WTC11 (cell line): ENCODE results near the gene CEP63. TPM values are rescaled to one million over a fixed set of nuclear protein-coding genes. Genes with fewer than 3 reads are reported as not detected.

Experiments
- ATAC-seq: fragments of 200-7000 bp; cut with Tn5 transposase; 2 replicates; pipeline ENCODE4 v1.10.0; 2021; ENCODE audit warnings: mild to moderate bottlenecking, moderate library complexity
- CTCF ChIA-PET: fragments of 300-600 bp; sonication (Branson Sonifier 250); formaldehyde crosslinking; loops from one replicate; lab custom pipeline; 2021; ENCODE audit warnings: antibody characterized with exemption; lab: Charles Lee
- POLR2A ChIA-PET: fragments of 350-600 bp; sonication (Branson Sonifier 250); formaldehyde crosslinking; loops from one replicate; lab custom pipeline; 2021; ENCODE audit warnings: antibody characterized with exemption; lab: Charles Lee
- DNase-seq: peaks from one replicate; pipeline ENCODE4 v3.0.0; 2021; ENCODE audit warnings: low spot score
- H3K27ac Mint-ChIP-seq: 2 replicates; pipeline ENCODE4 v1.8.0; 2021; ENCODE audit warnings: mixed read lengths
- H3K27me3 Mint-ChIP-seq: 2 replicates; pipeline ENCODE4 v1.8.0; 2021; ENCODE audit warnings: low read depth, mild to moderate bottlenecking, moderate library complexity, mixed read lengths
- H3K36me3 Mint-ChIP-seq: 2 replicates; pipeline ENCODE4 v1.8.0; 2021; ENCODE audit warnings: mixed read lengths
- H3K4me1 Mint-ChIP-seq: 2 replicates; pipeline ENCODE4 v1.8.0; 2022; ENCODE audit warnings: mixed read lengths
- H3K4me3 Mint-ChIP-seq: 2 replicates; pipeline ENCODE4 v1.8.0; 2021; ENCODE audit warnings: mild to moderate bottlenecking, moderate library complexity, mixed read lengths
- H3K9me3 Mint-ChIP-seq: 2 replicates; pipeline ENCODE4 v1.8.0; 2021; ENCODE audit warnings: mixed read lengths
- AFF4 ChIP-seq: sonication (generic); formaldehyde crosslinking; IDR thresholded peaks from 2 replicates; pipeline ENCODE4 v1.8.1; 2023; ENCODE audit warnings: mild to moderate bottlenecking, missing genetic modification reagents, borderline replicate concordance
- ATF2 ChIP-seq: sonication (generic); formaldehyde crosslinking; IDR thresholded peaks from 2 replicates; pipeline ENCODE4 v1.8.1; 2022; ENCODE audit warnings: low read depth, missing genetic modification reagents, borderline replicate concordance
- CREB1 ChIP-seq: sonication (generic); formaldehyde crosslinking; IDR thresholded peaks from 2 replicates; pipeline ENCODE4 v1.8.0; 2023; ENCODE audit warnings: mild to moderate bottlenecking, missing genetic modification reagents
- ELF4 ChIP-seq: sonication (generic); formaldehyde crosslinking; IDR thresholded peaks from 2 replicates; pipeline ENCODE4 v1.8.1; 2022; ENCODE audit warnings: low read depth, mild to moderate bottlenecking, moderate library complexity, missing genetic modification reagents
- ETV6 ChIP-seq: sonication (generic); formaldehyde crosslinking; IDR thresholded peaks from 2 replicates; pipeline ENCODE4 v1.8.1; 2022; ENCODE audit warnings: mild to moderate bottlenecking, missing genetic modification reagents
- FOXP1 ChIP-seq: sonication (generic); formaldehyde crosslinking; IDR thresholded peaks from 2 replicates; pipeline ENCODE4 v1.8.0; 2022; ENCODE audit warnings: missing genetic modification reagents, mild to moderate bottlenecking, moderate library complexity, borderline replicate concordance
- FOXP4 ChIP-seq: sonication (generic); formaldehyde crosslinking; IDR thresholded peaks from 2 replicates; pipeline ENCODE4 v1.8.0; 2022; ENCODE audit warnings: mild to moderate bottlenecking, missing genetic modification reagents
- HMGA2 ChIP-seq: fragments of 250-450 bp; sonication (Bioruptor Pico); IDR thresholded peaks from 2 replicates; pipeline ENCODE4 v1.4.0; 2021; ENCODE audit warnings: mild to moderate bottlenecking, moderate library complexity
- KAT7 ChIP-seq: sonication (generic); formaldehyde crosslinking; IDR thresholded peaks from 2 replicates; pipeline ENCODE4 v1.8.1; 2023; ENCODE audit warnings: missing genetic modification reagents, mild to moderate bottlenecking, borderline replicate concordance
- MLX ChIP-seq: sonication (generic); formaldehyde crosslinking; IDR thresholded peaks from 2 replicates; pipeline ENCODE4 v1.8.1; 2023; ENCODE audit warnings: mild to moderate bottlenecking, missing genetic modification reagents, moderate library complexity
- MXD4 ChIP-seq: fragments of 250-450 bp; sonication (Bioruptor Pico); IDR thresholded peaks from 2 replicates; pipeline ENCODE4 v1.8.0; 2021; ENCODE audit warnings: mild to moderate bottlenecking, moderate library complexity, borderline replicate concordance
- NFATC4 ChIP-seq: fragments of 250-450 bp; sonication (Bioruptor Pico); IDR thresholded peaks from 2 replicates; pipeline ENCODE4 v1.9.0; 2021; ENCODE audit warnings: mild to moderate bottlenecking
- NFE2L1 ChIP-seq: sonication (generic); formaldehyde crosslinking; IDR thresholded peaks from 2 replicates; pipeline ENCODE4 v1.8.1; 2023; ENCODE audit warnings: missing genetic modification reagents
- NR1H2 ChIP-seq: sonication (generic); formaldehyde crosslinking; IDR thresholded peaks from 2 replicates; pipeline ENCODE4 v1.9.0; 2021; ENCODE audit warnings: mild to moderate bottlenecking, moderate library complexity, missing genetic modification reagents
- PRRX2 ChIP-seq: fragments of 250-450 bp; sonication (Bioruptor Pico); IDR thresholded peaks from 2 replicates; pipeline ENCODE4 v1.8.0; 2021; ENCODE audit warnings: mild to moderate bottlenecking
- TCF7 ChIP-seq: sonication (generic); formaldehyde crosslinking; IDR thresholded peaks from 2 replicates; pipeline ENCODE4 v1.8.0; 2022; ENCODE audit warnings: mild to moderate bottlenecking, low read depth, missing genetic modification reagents, moderate library complexity
- TEAD1 ChIP-seq: sonication (generic); formaldehyde crosslinking; IDR thresholded peaks from 2 replicates; pipeline ENCODE4 v1.8.0; 2022; ENCODE audit warnings: mild to moderate bottlenecking, missing genetic modification reagents
- TP53 ChIP-seq: sonication (generic); formaldehyde crosslinking; IDR thresholded peaks from 2 replicates; pipeline ENCODE4 v1.8.1; 2023; ENCODE audit warnings: mild to moderate bottlenecking, missing genetic modification reagents
- USF1 ChIP-seq: sonication (generic); formaldehyde crosslinking; IDR thresholded peaks from 2 replicates; pipeline ENCODE4 v1.8.0; 2022; ENCODE audit warnings: mild to moderate bottlenecking, missing genetic modification reagents
- ZNF281 ChIP-seq: sonication (generic); formaldehyde crosslinking; IDR thresholded peaks from 2 replicates; pipeline ENCODE4 v1.8.0; 2023; ENCODE audit warnings: mild to moderate bottlenecking, missing genetic modification reagents
- ZNF317 ChIP-seq: sonication (generic); formaldehyde crosslinking; IDR thresholded peaks from 2 replicates; pipeline ENCODE4 v1.8.1; 2023; ENCODE audit warnings: low read depth, mild to moderate bottlenecking, moderate library complexity, missing genetic modification reagents, borderline replicate concordance
- total RNA-seq: library from RNA; stranded (reverse); gene quantifications from 3 replicates; pipeline ENCODE4 v1.2.3, GENCODE V29; 2021

CEP63 gene
- total RNA-seq, 1 experiment from 2014 or later: 28.0 TPM

GRCh38 chr3:134610432-134611385, 124.9 kb downstream of the CEP63 start:
- TF ChIP-seq NFE2L1 (CRISPR knock-in tag) (no peak), MLX (no peak), NR1H2 (CRISPR knock-in tag) (no peak), FOXP1 (no peak), KAT7 (CRISPR knock-in tag) (no peak), NFATC4 (CRISPR knock-in tag) (no peak), ZNF317 (CRISPR knock-in tag) (no peak)
- DNase-seq (no peak), ATAC-seq (no peak)
- ChIA-PET CTCF (interaction anchor here (1.2 kb wide), 1 partner anchor 10 kb away, joined by 5 read pairs; no protein-coding TSS in a partner anchor), POLR2A (no interaction called here)
- Mint-ChIP-seq H3K4me1 (no peaks in the 10 kb centered on the region), H3K27ac (no peak overlapping the region), H3K4me3 (no peak overlapping the region), H3K27me3 (peaks cover 2% of the 10 kb centered on the region; the same call in 1 of the 2 replicates), H3K9me3 (no peaks in the 10 kb centered on the region), H3K36me3 (no peaks in the 10 kb centered on the region)

- Mint-ChIP-seq H3K27ac (no peak overlapping the region), H3K9me3 (no peaks in the 10 kb centered on the region), H3K4me3 (no peak overlapping the region), H3K4me1 (no peaks in the 10 kb centered on the region), H3K36me3 (no peaks in the 10 kb centered on the region), H3K27me3 (no peaks in the 10 kb centered on the region)
- POLR2A ChIA-PET: no interaction called here
- DNase-seq (no peak), ATAC-seq (no peak)
- CTCF ChIA-PET: interaction anchor here (1.2 kb wide), 2 partner anchors 11 to 66 kb away, joined by 3 to 5 read pairs; no protein-coding TSS in a partner anchor
- TF ChIP-seq ATF2 (CRISPR knock-in tag): no peak
- TF ChIP-seq TEAD1: no peak
- TF ChIP-seq MXD4 (CRISPR knock-in tag): no peak
- no peak for TF ChIP-seq AFF4 (CRISPR knock-in tag)
- no peak for TF ChIP-seq NFATC4 (CRISPR knock-in tag)
- TF ChIP-seq ELF4 (CRISPR knock-in tag): no peak
- no peak for TF ChIP-seq FOXP4 (CRISPR knock-in tag)
- no peak for TF ChIP-seq ZNF281
- no peak for TF ChIP-seq USF1 (CRISPR knock-in tag)
- no peak for TF ChIP-seq PRRX2 (CRISPR knock-in tag)
- no peak for TF ChIP-seq HMGA2 (CRISPR knock-in tag)
- TF ChIP-seq ETV6 (CRISPR knock-in tag): no peak
- no peak for TF ChIP-seq TCF7 (CRISPR knock-in tag)
- no peak for TF ChIP-seq TP53 (CRISPR knock-in tag)
- no peak for TF ChIP-seq CREB1
These were observed 125.7 kb downstream of the CEP63 start for GRCh38 chr3:134611516-134611915.
